RWPE1 (cell line): ENCODE measurements around the gene PTPRQ.

Source experiments
- CTCF ChIA-PET: fragments of 350-600 bp; sonication (Branson Sonifier 250); formaldehyde crosslinking; extraction: SDS; loops from one replicate; lab custom pipeline; 2021; lab: Yijun Ruan, JAX
- POLR2A ChIA-PET: fragments of 400-600 bp; formaldehyde crosslinking; extraction: SDS; loops from one replicate; lab custom pipeline; 2020; ENCODE audit warnings: antibody characterized with exemption; ENCODE audit not compliant: low non-redundant PET; lab: Yijun Ruan, JAX
- DNase-seq: peaks from one replicate; pipeline ENCODE4 v3.0.0; 2012; ENCODE audit warnings: low spot score
- H3K27ac ChIP-seq: fragments of 450-650 bp; 2 replicates; pipeline ENCODE4 v1.5.1; 2017
- TF ChIP-seq, protein P1 (sequence below): fragments of 450-650 bp; conservative IDR thresholded peaks from 2 replicates; pipeline ENCODE4 v1.5.1; 2017; ENCODE audit warnings: low read depth, mild to moderate bottlenecking

Gene PTPRQ

DNA sequence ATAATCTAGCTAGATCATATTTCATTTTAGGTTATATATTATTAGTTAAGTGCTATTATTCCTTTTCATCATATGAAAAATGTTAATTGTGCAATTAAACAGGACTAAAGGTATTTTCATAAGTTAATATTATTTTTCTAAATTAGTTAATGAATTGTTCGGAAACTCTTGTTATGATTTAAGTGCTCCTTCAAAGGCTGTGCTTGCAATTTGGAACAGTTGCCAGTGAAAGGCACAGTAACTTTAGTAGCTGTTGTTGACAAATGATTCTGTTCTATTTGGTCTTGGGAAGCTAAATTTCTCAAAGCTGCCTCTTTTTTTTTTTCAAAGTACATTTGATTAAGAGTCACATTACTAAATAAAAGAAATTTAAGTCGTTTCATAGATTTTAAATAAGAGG, 40.7 kb downstream of the PTPRQ start:
- POLR2A ChIA-PET, result no interaction called here
- DNase-seq, result no peak
- CTCF ChIA-PET, result interaction anchor here (0.7 kb wide), 1 partner anchor 12 kb away, joined by 3 read pairs; no protein-coding TSS in a partner anchor
- TF ChIP-seq, protein P1, sequence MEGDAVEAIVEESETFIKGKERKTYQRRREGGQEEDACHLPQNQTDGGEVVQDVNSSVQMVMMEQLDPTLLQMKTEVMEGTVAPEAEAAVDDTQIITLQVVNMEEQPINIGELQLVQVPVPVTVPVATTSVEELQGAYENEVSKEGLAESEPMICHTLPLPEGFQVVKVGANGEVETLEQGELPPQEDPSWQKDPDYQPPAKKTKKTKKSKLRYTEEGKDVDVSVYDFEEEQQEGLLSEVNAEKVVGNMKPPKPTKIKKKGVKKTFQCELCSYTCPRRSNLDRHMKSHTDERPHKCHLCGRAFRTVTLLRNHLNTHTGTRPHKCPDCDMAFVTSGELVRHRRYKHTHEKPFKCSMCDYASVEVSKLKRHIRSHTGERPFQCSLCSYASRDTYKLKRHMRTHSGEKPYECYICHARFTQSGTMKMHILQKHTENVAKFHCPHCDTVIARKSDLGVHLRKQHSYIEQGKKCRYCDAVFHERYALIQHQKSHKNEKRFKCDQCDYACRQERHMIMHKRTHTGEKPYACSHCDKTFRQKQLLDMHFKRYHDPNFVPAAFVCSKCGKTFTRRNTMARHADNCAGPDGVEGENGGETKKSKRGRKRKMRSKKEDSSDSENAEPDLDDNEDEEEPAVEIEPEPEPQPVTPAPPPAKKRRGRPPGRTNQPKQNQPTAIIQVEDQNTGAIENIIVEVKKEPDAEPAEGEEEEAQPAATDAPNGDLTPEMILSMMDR, result no peak
- no peak overlapping the region for H3K27ac ChIP-seq

DNA sequence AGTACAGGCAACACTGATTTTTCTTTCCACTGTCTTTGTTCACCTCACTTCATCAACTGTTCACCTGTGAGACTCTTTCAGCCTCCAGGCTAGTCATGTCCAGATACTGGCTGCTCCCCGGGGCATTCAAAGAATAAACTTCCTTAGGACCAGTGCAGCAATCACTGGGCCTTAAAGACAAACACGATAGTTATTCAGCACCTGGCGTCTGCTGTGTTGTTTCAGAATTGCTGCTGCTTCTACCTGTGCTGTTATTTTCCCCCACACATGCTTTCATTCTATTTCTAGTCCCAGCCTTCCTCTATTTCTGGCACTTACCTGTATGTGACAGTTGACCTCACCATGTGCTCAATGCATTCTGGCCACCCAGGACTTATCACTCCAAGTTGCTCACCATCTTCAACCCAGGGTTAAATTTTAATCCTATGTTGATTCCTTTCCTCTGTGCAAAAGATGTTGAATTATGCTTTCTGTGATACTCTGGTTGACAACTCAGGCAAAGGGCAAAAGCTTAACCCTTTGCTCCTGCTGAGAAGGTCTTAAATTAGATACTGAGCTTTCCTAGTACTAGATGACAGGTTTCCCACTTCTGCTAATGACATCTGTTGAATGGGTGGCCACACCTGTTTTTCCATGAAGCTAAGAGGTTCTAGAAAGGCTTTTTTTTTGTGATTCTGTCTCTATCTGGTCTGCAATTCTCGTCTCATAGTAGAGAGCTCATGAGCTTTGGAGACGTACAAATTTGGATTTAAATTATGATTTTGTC, 41.4 kb downstream of the PTPRQ start:
- ChIA-PET POLR2A (no interaction called here), CTCF (no interaction called here)
- no peak overlapping the region for H3K27ac ChIP-seq
- TF ChIP-seq, protein P1, result no peak
- DNase-seq, result no peak

DNA sequence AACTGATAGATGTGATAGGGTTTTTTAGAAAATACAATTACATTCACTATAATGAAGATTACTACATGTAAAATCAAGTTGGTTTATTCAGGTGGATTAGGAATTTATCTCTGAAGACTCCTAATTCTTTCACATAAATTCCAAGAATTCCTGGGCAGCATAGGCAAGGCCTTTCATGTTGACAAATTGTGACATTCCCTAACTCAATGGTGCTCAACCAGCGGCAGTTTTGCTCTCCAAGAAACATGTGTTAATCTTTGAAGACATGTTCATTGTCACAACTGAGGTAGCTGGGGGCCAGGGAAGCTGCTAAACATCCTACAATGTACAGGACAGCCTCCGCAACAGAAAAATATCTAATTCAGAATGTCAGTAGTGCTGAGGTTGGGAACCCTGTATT, 46.3 kb downstream of the PTPRQ start:
- TF ChIP-seq, protein P1, result no peak
- ChIA-PET POLR2A (no interaction called here), CTCF (interaction anchor here (0.6 kb wide), 1 partner anchor 34 kb away, joined by 3 read pairs; no protein-coding TSS in a partner anchor)
- no peak for DNase-seq
- no peak overlapping the region for H3K27ac ChIP-seq

DNA sequence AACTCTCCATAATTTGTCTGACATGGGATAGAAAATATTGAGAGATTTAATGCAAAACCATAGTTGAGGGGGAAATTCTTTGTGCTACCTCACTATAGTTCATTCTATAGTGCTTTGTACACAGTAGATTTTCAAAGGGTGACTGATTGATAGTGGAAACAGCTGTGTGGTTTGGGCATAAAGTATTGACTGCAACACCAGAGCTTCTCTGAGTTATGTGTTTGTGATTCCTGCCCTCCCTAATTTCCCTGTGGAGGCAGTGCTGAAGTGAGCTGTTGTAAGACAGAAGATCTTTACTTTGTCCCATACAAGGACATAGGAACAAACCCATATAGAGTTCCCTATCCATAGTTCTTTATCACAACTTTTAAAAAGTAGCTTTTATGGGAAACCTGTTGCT, 47.1 kb downstream of the PTPRQ start:
- CTCF ChIA-PET, result no interaction called here
- no peak for DNase-seq
- no peak overlapping the region for H3K27ac ChIP-seq
- POLR2A ChIA-PET, result no interaction called here
- TF ChIP-seq, protein P1, result no peak

DNA sequence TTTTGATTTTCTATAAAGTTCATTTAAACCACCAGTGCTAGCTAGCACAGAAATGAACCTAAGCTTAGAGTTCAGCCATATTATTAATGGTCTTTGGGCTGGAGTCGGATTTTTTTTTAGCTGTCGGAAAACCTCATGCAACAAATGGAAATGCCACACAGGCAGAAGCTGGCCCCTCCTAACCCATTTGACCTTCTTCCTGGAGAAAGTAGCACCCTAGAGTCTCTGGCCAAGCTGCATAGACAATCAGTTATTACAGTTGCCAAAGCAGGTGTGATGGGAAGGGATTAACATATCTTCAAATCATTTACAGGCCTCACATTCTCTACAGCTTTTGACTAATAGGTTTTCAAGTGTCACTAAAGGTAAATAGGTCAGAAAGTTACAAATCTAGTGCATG, 49.4 kb downstream of the PTPRQ start:
- DNase-seq, result no peak
- CTCF ChIA-PET, result no interaction called here
- H3K27ac ChIP-seq, result no peak overlapping the region
- TF ChIP-seq, protein P1, result no peak
- POLR2A ChIA-PET, result no interaction called here

DNA sequence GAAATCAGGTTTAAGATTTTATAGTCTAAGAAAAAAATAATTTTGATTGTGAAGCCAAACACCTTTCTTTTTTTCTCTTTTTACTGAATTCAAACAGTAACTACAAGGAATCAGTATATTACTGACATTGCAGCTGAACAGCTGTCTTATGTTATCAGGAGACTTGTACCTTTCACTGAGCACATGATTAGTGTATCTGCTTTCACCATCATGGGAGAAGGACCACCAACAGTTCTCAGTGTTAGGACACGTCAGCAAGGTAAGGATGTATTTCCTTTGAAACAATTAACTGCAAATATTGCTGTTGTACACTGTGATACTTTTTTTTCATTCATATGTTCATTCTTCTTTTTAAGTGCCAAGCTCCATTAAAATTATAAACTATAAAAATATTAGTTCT, 50.8 kb downstream of the PTPRQ start:
- ChIA-PET CTCF (interaction anchor here (1.0 kb wide), 1 partner anchor 22 kb away, joined by 3 read pairs; no protein-coding TSS in a partner anchor), POLR2A (no interaction called here)
- TF ChIP-seq, protein P1, result no peak
- no peak for DNase-seq
- H3K27ac ChIP-seq, result no peak overlapping the region
